Peyer's patch (tissue), 4 donors: ENCODE results near the gene MRPL49. TPM values are rescaled to one million over a fixed set of nuclear protein-coding genes. Genes with fewer than 3 reads are reported as not detected.
"Not testable (repeated sequence)": the region's sequence is repeated elsewhere in the genome, so short reads cannot be mapped to it uniquely, and the experiment has no call there.

Experiments
- DNase-seq, 3 donors: peaks; one replicate each; pipeline ENCODE4 v3.0.0-alpha.2; 2017 to 2019
- H3K27ac ChIP-seq, 4 donors: fragments of 200-600 bp; sonication (generic); one replicate each; pipeline ENCODE4 v1.5.1; 2016 to 2019
- H3K27me3 ChIP-seq, 2 donors: fragments of 200-600 bp; sonication (generic); one replicate each; pipeline ENCODE4 v1.5.1; 2019
- H3K36me3 ChIP-seq, 3 donors: fragments of 200-600 bp; sonication (generic); one replicate each; pipeline ENCODE4 v1.5.1; 2016 to 2019
- H3K4me1 ChIP-seq, 4 donors: fragments of 200-600 bp; sonication (generic); one replicate each; pipeline ENCODE4 v1.5.1; 2016 to 2019
- H3K4me3 ChIP-seq, 4 donors: fragments of 200-600 bp; sonication (generic); 1 replicate in 3 of 4; 2 replicates in 1 of 4; pipeline ENCODE4 v1.5.1; 2016 to 2019; ENCODE audit warnings: mild to moderate bottlenecking in 1 of 4
- H3K9me3 ChIP-seq, 4 donors: fragments of 200-600 bp; sonication (generic); one replicate each; pipeline ENCODE4 v1.5.1; 2016 to 2019; ENCODE audit warnings: mild to moderate bottlenecking in 1 of 4
- POLR2A ChIP-seq, 2 donors: fragments of 450-650 bp; IDR thresholded peaks; one replicate each; pipeline ENCODE4 v1.5.1; 2017; ENCODE audit warnings: antibody characterized with exemption in 2 of 2, mild to moderate bottlenecking in 2 of 2, moderate library complexity in 2 of 2
- small RNA-seq, 2 donors: library from RNA; depleted of rRNA; stranded (forward); fragments of <200 nt; gene quantifications; one replicate each; pipeline ENCODE3, GENCODE V24; 2016
- total RNA-seq, 4 donors: library from RNA; depleted of rRNA; stranded (reverse); fragments of >200 nt; gene quantifications; one replicate each; pipeline ENCODE4 v1.1.0, GENCODE V29; 2016

MRPL49 gene
- total RNA-seq, 4 donors from 2014 or later = 36.2 to 50.3 (median 45.7) TPM

GRCh38 chr11:65172600-65172999 is 50.5 kb downstream of the MRPL49 start:
- no peak overlapping the region for H3K4me3 ChIP-seq
- no peaks in the 10 kb centered on the region for H3K27me3 ChIP-seq

DNA sequence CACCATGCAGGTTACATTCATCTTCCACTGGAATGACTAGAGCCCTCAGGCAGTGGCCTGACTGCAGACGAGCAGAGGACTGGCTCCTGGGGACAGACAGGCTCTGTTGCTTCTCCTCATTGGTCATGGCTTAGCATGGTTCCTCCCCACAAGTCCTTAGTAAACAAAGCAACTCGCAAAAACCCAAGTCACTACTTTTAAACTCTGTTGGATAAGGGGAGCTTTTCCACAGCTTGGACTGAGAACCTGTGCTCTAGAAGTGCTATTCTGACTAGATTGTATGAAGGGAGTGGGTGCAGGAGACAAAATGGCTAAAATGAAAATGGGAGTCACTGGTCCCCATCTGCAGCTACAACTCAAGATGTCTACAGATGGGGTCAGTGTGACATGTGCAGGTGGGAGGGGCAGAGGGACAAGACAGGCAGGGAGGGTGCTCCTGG is 52.5 kb downstream of the MRPL49 start:
- not testable (repeated sequence) for H3K27ac ChIP-seq, H3K4me1 ChIP-seq, H3K36me3 ChIP-seq, H3K4me3 ChIP-seq, H3K27me3 ChIP-seq, DNase-seq, H3K9me3 ChIP-seq

More at GRCh38 chr11:65172600-65172999, 50.5 kb downstream of the MRPL49 start:
- no peak overlapping the region for H3K27ac ChIP-seq
- no peaks in the 10 kb centered on the region for H3K9me3 ChIP-seq
- H3K36me3 ChIP-seq = no peaks in the 10 kb centered on the region
- H3K4me1 ChIP-seq = no peaks in the 10 kb centered on the region
- DNase-seq = peak in 2 of 3 donors; percentile 4 to 18
- TF ChIP-seq POLR2A (IDR thresholded peaks at IDR 0.05) = no peak

Small RNA genes within 50 kb of the gene (small RNA-seq; reads per million reads assigned to genes)
- 0 reads per million in 2 donors for gene HIGD1AP10
- 0 reads per million in 2 donors for gene PDCL2P2
- 0 to 0.18 reads per million in 2 donors for gene RNU2-23P

Other genes with a start within 250 kb of the MRPL49 start
- 100 to 1,000 TPM in 2 of 4 donors, 10 to 100 TPM in 2; 56.2 to 185 (median 98.6) TPM for gene EHD1, start 243.7 kb upstream of the MRPL49 start, total RNA-seq
- 10 to 100 TPM; 38.8 to 79.6 (median 66.6) TPM for gene ATG2A, start 205.1 kb upstream of the MRPL49 start, total RNA-seq
- 10 to 100 TPM; 20.0 to 46.2 (median 22.5) TPM for gene PPP2R5B, start 197.6 kb upstream of the MRPL49 start, total RNA-seq
- not detected for gene GPHA2, start 186.4 kb upstream of the MRPL49 start, total RNA-seq
- gene MAJIN, start 150.2 kb upstream of the MRPL49 start, total RNA-seq = not detected
- 10 to 100 TPM in 3 of 4 donors, 1 to 10 TPM in 1; 5.0 to 12.0 (median 11.2) TPM for gene BATF2, start 125.3 kb upstream of the MRPL49 start, total RNA-seq
- 100 to 1,000 TPM in 1 of 4 donors, 10 to 100 TPM in 3; 64.4 to 103 (median 77.2) TPM for gene ARL2, start 108.2 kb upstream of the MRPL49 start, total RNA-seq
- gene SNX15, start 94.9 kb upstream of the MRPL49 start, total RNA-seq = 10 to 100 TPM; 15.7 to 39.0 (median 27.3) TPM
- 10 to 100 TPM; 10.9 to 21.5 (median 13.9) TPM for gene SAC3D1, start 81.1 kb upstream of the MRPL49 start, total RNA-seq
- gene NAALADL1, start 63.8 kb upstream of the MRPL49 start, total RNA-seq = 1,000 to 10,000 TPM in 2 of 4 donors, 100 to 1,000 TPM in 1, 10 to 100 TPM in 1; 40.4 to 1,241 (median 898) TPM
- gene CDCA5, start 38.3 kb upstream of the MRPL49 start, total RNA-seq = 10 to 100 TPM in 1 of 4 donors, 1 to 10 TPM in 2, under 1 TPM in 1; 0.94 to 27.2 (median 6.4) TPM
- gene ZFPL1, start 38.1 kb upstream of the MRPL49 start, total RNA-seq = 10 to 100 TPM; 53.9 to 67.6 (median 55.5) TPM
- gene VPS51, start 26.1 kb upstream of the MRPL49 start, total RNA-seq = 100 to 1,000 TPM; 280 to 636 (median 416) TPM
- gene TM7SF2, start 10.4 kb upstream of the MRPL49 start, total RNA-seq = 10 to 100 TPM; 19.8 to 78.1 (median 58.5) TPM
- gene ZNHIT2, start 4.6 kb upstream of the MRPL49 start, total RNA-seq = 10 to 100 TPM in 3 of 4 donors, 1 to 10 TPM in 1; 8.7 to 20.6 (median 13.8) TPM
- gene FAU, start 187 bp upstream of the MRPL49 start, total RNA-seq = 100 to 1,000 TPM; 412 to 714 (median 579) TPM
- 10 to 100 TPM; 37.1 to 61.9 (median 51.6) TPM for gene SYVN1, start 12.2 kb downstream of the MRPL49 start, total RNA-seq
- not detected for gene SPDYC, start 47.9 kb downstream of the MRPL49 start, total RNA-seq
- gene CAPN1, start 59.6 kb downstream of the MRPL49 start, total RNA-seq = 100 to 1,000 TPM; 320 to 598 (median 559) TPM
- 10 to 100 TPM in 2 of 4 donors, 1 to 10 TPM in 2; 6.8 to 25.6 (median 13.1) TPM for gene POLA2, start 139.6 kb downstream of the MRPL49 start, total RNA-seq
- 10 to 100 TPM; 13.2 to 26.9 (median 24.7) TPM for gene CDC42EP2, start 192.5 kb downstream of the MRPL49 start, total RNA-seq
- gene DPF2, start 211.5 kb downstream of the MRPL49 start, total RNA-seq = 10 to 100 TPM; 25.0 to 47.0 (median 39.5) TPM
- 10 to 100 TPM in 1 of 4 donors, 1 to 10 TPM in 3; 3.3 to 11.7 (median 7.7) TPM for gene TIGD3, start 232.4 kb downstream of the MRPL49 start, total RNA-seq